Lower lobe of right lung (tissue), 2 donors: ENCODE measurements around the gene KNTC1. TPM values are rescaled to one million over a fixed set of nuclear protein-coding genes. Genes with fewer than 3 reads are reported as not detected.

Source experiments
- ATAC-seq, 2 donors: fragments of 200-7000 bp; cut with Tn5 transposase; one replicate each; pipeline ENCODE4 v1.9.1; 2020 to 2022; ENCODE audit warnings: mild to moderate bottlenecking in 2 of 2, moderate library complexity in 2 of 2
- DNase-seq: peaks from one replicate; pipeline ENCODE4 v3.0.0-alpha.2; 2020
- H3K27ac ChIP-seq: fragments of 200-600 bp; one replicate; pipeline ENCODE4 v1.8.0; 2022
- H3K27me3 ChIP-seq: fragments of 200-600 bp; one replicate; pipeline ENCODE4 v1.8.0; 2022; ENCODE audit warnings: low read depth
- H3K36me3 ChIP-seq: fragments of 200-600 bp; one replicate; pipeline ENCODE4 v1.8.0; 2022; ENCODE audit warnings: mild to moderate bottlenecking
- H3K4me1 ChIP-seq: fragments of 200-600 bp; one replicate; pipeline ENCODE4 v1.8.0; 2022
- H3K4me3 ChIP-seq: fragments of 200-600 bp; one replicate; pipeline ENCODE4 v1.8.0; 2022; ENCODE audit warnings: mild to moderate bottlenecking
- H3K9me3 ChIP-seq: fragments of 200-600 bp; one replicate; pipeline ENCODE4 v1.8.0; 2022
- CTCF ChIP-seq: fragments of 200-600 bp; IDR thresholded peaks from one replicate; pipeline ENCODE4 v1.8.0; 2022; ENCODE audit warnings: antibody characterized with exemption, mild to moderate bottlenecking
- intact Hi-C: fragments of 100-400 bp; cut with DNase I; formaldehyde crosslinking; loops from one replicate; pipeline ENCODE4 v1.11.0; 2022
- total RNA-seq: library from RNA; stranded (reverse); fragmentation: NEBNext Ultra II Directional; extraction: Animal tissue kit (Norgen Biotek cat#: 25700); gene quantifications from one replicate; pipeline ENCODE4 v1.2.1, GENCODE V29; 2021
- donor health status: DM: no; HTN: yes; CAD: no; lungs with severe emphysema.

KNTC1 gene
- total RNA-seq, 1 donor from 2014 or later: 8.7 TPM

GRCh38 chr12:122499991-122500684 lies 26.9 kb upstream of the KNTC1 start:
- DNase-seq: peak; percentile 66
- Histone ChIP-seq H3K27ac (peak overlapping the region; percentile 99), H3K36me3 (peaks cover 47% of the 10 kb centered on the region), H3K4me3 (peak overlapping the region; percentile 91), H3K27me3 (no peaks in the 10 kb centered on the region), H3K9me3 (no peaks in the 10 kb centered on the region), H3K4me1 (peaks cover 42% of the 10 kb centered on the region)
- intact Hi-C loops: no loop called here
- ATAC-seq: peak; percentile 69 to 74
- TF ChIP-seq CTCF: no peak

- intact Hi-C loops: no loop called here
Observed at GRCh38 chr12:122500685-122501488, 26.2 kb upstream of the KNTC1 start, which contains the start of gene ZCCHC8. TSS of gene ZCCHC8 (minus strand) at chr12:122500932. CDS start at chr12:122500840, 92 bp downstream.

GRCh38 chr12:122501489-122501989 lies 25.5 kb upstream of the KNTC1 start:
- Histone ChIP-seq H3K36me3 (peaks cover 47% of the 10 kb centered on the region), H3K9me3 (no peaks in the 10 kb centered on the region), H3K4me1 (peaks cover 42% of the 10 kb centered on the region), H3K4me3 (peak overlapping the region; percentile 91), H3K27me3 (no peaks in the 10 kb centered on the region), H3K27ac (peak overlapping the region; percentile 99)
- DNase-seq (no peak), ATAC-seq (no peak)
- intact Hi-C loops: no loop called here
- no peak for TF ChIP-seq CTCF

More at GRCh38 chr12:122500685-122501488, 26.2 kb upstream of the KNTC1 start, which contains the start of gene ZCCHC8:
- H3K27me3 ChIP-seq: no peaks in the 10 kb centered on the region
- DNase-seq (peak; percentile 99), ATAC-seq (peak; percentile 99)
- H3K4me1 ChIP-seq: peaks cover 42% of the 10 kb centered on the region
- H3K36me3 ChIP-seq: peaks cover 47% of the 10 kb centered on the region
- H3K27ac ChIP-seq: peak within 1 kb of the TSS; percentile 99
- H3K4me3 ChIP-seq: peak within 1 kb of the TSS; percentile 91
- no peak for TF ChIP-seq CTCF
- H3K9me3 ChIP-seq: no peaks in the 10 kb centered on the region

GRCh38 chr12:122503147-122503751 lies 23.8 kb upstream of the KNTC1 start:
- DNase-seq (no peak), ATAC-seq (no peak)
- Histone ChIP-seq H3K27me3 (no peaks in the 10 kb centered on the region), H3K36me3 (peaks cover 54% of the 10 kb centered on the region), H3K4me3 (no peak overlapping the region), H3K27ac (no peak overlapping the region), H3K4me1 (peaks cover 28% of the 10 kb centered on the region), H3K9me3 (no peaks in the 10 kb centered on the region)
- TF ChIP-seq CTCF: no peak
- intact Hi-C loops: no loop called here
